ENCODE data around the gene UBE2N.

DNA sequence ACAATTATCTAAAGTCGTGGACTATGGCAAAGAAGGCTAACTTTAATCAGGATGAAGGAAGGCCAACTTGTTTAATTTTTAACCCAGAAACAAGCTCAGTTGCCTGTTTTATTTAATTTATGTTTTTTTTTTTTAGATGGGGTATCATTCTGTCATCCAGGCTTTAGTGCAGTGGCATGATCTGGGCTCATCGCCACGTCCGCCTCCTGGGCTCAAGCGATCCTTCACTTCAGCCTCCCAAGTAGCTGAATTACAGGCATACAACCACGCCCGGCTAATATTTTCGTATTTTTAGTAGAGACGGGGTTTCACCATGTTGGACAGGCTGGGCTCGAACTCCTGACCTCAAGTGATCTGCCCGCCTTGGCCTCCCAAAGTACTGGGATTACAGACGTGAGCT, 44.3 kb downstream of the UBE2N start:
- TF ChIP-seq, protein P1, sequence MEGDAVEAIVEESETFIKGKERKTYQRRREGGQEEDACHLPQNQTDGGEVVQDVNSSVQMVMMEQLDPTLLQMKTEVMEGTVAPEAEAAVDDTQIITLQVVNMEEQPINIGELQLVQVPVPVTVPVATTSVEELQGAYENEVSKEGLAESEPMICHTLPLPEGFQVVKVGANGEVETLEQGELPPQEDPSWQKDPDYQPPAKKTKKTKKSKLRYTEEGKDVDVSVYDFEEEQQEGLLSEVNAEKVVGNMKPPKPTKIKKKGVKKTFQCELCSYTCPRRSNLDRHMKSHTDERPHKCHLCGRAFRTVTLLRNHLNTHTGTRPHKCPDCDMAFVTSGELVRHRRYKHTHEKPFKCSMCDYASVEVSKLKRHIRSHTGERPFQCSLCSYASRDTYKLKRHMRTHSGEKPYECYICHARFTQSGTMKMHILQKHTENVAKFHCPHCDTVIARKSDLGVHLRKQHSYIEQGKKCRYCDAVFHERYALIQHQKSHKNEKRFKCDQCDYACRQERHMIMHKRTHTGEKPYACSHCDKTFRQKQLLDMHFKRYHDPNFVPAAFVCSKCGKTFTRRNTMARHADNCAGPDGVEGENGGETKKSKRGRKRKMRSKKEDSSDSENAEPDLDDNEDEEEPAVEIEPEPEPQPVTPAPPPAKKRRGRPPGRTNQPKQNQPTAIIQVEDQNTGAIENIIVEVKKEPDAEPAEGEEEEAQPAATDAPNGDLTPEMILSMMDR (IDR thresholded peaks at IDR 0.05; ENCODE audit: insufficient read depth, low read length, poor library complexity, severe bottlenecking): no peak
- no peak for TF ChIP-seq EZH2phosphoT487 (conservative IDR thresholded peaks at IDR 0.05; ENCODE audit: low read length)
